Measurements from ENCODE around the gene BLNK.

Gene BLNK

DNA sequence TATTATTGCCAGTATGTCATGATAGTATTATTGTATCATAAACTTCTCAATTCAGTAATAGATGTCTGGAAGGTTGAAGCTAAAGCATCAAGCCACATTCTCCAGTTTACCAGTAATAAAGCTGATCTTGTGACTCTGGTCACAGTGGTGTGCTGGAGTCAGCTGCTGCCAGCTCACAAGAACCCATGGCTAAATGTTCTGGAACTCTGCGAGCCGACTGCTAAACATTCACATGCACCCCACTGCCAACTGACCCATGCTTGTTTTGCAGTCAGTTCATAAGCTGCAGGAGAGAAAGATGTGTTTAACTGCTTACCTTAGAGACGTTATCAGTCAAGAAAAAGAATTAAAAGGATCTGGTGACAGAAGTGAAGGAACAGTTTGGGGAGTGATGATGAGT lies 27.0 kb upstream of the BLNK start:
- DNase-seq (ENCODE audit: low read depth) = no peak
- no peak overlapping the region for H3K4me3 ChIP-seq (ENCODE audit: low read depth, low read length)
- TF ChIP-seq, protein P1, sequence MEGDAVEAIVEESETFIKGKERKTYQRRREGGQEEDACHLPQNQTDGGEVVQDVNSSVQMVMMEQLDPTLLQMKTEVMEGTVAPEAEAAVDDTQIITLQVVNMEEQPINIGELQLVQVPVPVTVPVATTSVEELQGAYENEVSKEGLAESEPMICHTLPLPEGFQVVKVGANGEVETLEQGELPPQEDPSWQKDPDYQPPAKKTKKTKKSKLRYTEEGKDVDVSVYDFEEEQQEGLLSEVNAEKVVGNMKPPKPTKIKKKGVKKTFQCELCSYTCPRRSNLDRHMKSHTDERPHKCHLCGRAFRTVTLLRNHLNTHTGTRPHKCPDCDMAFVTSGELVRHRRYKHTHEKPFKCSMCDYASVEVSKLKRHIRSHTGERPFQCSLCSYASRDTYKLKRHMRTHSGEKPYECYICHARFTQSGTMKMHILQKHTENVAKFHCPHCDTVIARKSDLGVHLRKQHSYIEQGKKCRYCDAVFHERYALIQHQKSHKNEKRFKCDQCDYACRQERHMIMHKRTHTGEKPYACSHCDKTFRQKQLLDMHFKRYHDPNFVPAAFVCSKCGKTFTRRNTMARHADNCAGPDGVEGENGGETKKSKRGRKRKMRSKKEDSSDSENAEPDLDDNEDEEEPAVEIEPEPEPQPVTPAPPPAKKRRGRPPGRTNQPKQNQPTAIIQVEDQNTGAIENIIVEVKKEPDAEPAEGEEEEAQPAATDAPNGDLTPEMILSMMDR (IDR thresholded peaks at IDR 0.05; ENCODE audit: low read depth, low read length, missing control alignments) = no peak

DNA sequence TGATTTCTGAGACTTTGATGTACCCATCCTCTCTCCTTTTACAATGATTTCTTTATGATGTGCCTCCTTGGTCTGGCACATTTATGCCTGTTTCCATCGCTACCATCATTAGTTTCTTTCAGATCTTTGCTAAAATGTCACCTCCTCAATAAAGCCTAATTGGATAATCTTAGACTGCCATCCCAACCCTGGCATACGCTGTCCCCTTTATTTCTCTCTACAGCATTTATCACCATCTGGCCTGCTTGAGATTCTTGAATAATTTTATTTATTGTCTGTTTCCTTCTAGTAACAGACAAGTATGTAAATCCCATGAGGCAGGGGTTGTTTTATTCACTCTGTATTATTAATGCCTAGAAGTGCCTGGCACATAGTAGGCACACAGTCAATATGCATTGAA lies 26.1 kb upstream of the BLNK start:
- TF ChIP-seq, protein P1 (IDR thresholded peaks at IDR 0.05; ENCODE audit: low read depth, low read length, missing control alignments) = no peak
- no peak for DNase-seq (ENCODE audit: low read depth)
- H3K4me3 ChIP-seq (ENCODE audit: low read depth, low read length) = no peak overlapping the region

DNA sequence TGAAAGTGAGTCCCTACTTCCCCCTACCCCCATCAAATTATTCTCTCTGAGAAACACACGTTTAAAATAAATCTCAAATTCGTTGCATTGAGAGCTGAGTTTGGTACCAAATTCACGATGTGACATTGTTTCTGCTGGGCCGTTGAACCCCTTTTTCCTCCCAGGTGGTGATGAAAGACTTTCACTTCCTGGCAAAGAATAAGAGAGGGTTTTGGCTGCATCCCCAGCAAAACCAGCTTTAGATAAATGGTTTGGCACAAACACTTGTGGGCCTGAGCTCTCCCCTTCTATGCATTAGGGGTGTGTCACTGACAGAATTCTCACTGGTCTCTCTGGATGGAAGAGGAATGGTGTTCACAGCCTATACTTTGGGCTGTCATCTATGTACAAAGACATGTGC lies 24.1 kb upstream of the BLNK start:
- H3K4me3 ChIP-seq (ENCODE audit: low read depth, low read length) = no peak overlapping the region
- TF ChIP-seq, protein P1 (IDR thresholded peaks at IDR 0.05; ENCODE audit: low read depth, low read length, missing control alignments) = no peak
- no peak for DNase-seq (ENCODE audit: low read depth)

DNA sequence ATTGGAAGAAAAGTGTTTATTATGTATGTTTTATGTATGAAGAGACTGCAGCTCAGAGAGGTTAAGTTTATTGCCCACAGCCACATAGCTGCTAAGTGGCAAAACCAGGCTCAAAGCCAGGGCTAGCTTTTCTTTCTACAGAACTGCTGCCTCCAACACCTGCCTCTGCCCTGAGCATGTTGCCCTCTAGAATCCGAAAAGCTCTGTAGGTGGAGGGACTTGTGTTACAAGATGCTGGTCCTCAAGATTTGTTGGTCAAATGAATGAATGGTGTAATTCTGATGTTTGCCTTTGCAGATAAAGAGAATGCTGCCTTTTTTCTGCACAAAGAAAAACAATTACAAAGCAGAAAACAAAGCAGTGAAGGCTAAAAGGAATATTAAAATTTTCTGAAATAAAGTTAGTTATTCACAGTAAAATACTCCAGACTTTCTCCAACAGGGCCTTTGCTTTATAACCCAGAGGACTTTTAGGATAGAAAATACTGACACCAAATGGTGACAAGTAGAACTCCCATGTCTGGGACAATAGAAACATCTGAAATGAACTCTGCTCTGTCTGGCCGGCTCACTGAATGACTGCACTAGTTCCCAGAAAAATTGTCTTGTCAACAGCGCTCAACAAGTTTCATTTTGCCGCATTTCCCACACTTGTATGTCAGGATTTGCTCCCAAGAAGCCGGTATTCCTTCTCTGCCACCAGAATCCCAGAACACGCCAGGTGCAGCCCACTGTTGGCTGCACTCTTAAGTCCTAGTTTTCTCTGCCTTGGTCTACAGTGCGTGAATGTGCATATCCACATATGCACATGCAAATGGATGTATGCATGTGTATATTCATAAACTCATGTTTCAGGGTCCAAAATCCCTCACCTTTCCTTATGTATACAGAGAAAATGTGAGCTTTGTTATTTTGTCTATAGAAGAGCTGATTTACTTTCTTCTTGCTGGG lies 21.9 kb upstream of the BLNK start:
- no peak for DNase-seq (ENCODE audit: low read depth)
- TF ChIP-seq, protein P1 (IDR thresholded peaks at IDR 0.05; ENCODE audit: low read depth, low read length, missing control alignments) = peak; percentile 57
- no peak overlapping the region for H3K4me3 ChIP-seq (ENCODE audit: low read depth, low read length)

DNA sequence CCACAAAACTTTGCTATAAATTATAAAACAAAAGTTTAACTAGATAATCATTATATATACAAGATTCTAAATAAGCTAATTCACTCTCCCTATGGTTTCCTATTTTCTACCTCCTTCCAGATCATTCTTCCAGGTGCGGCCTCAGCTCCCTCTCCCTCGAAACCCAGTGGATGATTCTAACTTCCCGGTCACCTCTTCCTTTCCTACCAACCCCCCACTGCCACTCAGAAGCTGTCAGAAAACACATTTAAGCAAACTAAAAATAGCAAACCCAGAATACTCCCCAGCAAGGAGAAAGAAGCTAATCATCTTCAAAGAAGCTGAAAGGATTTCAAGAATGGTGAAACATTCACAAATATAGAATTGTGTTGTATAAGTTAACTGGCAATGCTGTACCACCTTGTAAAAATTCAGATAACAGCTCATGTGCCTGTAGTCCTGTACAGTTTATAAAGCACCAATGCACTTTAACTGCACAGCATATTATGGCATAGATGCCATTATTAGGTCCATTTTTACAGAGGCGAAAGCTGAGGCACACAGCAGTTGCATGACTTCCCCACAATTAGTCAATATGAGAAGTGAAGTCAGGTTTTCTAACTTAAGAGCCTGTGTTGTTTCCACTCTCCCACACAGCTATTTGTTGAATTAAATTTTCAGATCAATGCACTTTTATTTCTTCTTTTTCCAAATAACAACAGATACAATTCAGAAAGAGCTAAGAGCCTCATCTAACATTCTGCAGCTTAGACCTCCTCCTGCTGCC lies 19.2 kb upstream of the BLNK start:
- no peak for DNase-seq (ENCODE audit: low read depth)
- peak overlapping the region; percentile 11; the same call in 1 of the 2 replicates for H3K4me3 ChIP-seq (ENCODE audit: low read depth, low read length)
- TF ChIP-seq, protein P1 (IDR thresholded peaks at IDR 0.05; ENCODE audit: low read depth, low read length, missing control alignments) = no peak

DNA sequence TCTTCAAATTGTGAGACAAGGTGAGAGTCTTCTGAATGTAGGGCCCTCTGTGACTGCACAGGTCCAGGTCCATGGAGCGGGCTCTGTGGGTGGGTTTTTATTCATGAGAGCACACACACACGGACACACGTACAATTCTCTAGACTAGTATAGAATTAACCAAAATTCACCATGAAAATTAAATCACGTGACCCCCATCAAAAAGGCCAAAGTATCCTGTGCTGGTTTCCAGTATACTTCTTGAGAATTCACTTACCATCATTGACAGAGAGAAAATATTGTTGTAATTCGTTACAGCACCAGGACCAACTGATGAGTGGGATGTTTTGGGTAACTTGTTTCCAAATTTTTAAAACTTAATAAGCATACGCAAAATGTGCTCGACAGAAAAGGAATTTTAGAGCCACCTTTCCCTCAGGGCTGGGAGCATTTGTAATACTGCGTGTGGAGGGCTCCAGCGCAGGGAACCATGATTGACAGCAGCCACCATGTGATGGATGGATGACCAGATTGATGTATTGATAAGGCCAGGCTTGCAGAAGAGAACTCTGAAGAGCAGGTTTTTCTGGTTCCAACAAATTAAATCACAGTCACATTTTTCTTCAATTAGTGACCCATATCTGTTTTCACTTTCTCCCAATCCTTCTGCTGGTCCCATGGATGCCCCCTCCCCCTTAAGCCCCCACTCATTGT lies 18.0 kb upstream of the BLNK start:
- TF ChIP-seq, protein P1 (IDR thresholded peaks at IDR 0.05; ENCODE audit: low read depth, low read length, missing control alignments) = no peak
- no peak overlapping the region for H3K4me3 ChIP-seq (ENCODE audit: low read depth, low read length)
- no peak for DNase-seq (ENCODE audit: low read depth)

Measured in GM12864 (cell line).